A549 (cell line): ENCODE data around the gene C11orf86.

Experiments
- POLR2A ChIP-seq: IDR thresholded peaks from 2 replicates; pipeline ENCODE4 v1.6.1; 2012; ENCODE audit warnings: mild to moderate bottlenecking, low read length
- TF ChIP-seq, protein P1 (sequence below): fragments of >200 bp; sonication (Bioruptor Twin); formaldehyde crosslinking; IDR thresholded peaks from 3 replicates; pipeline ENCODE4 v1.5.1; 2016

- TF ChIP-seq, protein P1, sequence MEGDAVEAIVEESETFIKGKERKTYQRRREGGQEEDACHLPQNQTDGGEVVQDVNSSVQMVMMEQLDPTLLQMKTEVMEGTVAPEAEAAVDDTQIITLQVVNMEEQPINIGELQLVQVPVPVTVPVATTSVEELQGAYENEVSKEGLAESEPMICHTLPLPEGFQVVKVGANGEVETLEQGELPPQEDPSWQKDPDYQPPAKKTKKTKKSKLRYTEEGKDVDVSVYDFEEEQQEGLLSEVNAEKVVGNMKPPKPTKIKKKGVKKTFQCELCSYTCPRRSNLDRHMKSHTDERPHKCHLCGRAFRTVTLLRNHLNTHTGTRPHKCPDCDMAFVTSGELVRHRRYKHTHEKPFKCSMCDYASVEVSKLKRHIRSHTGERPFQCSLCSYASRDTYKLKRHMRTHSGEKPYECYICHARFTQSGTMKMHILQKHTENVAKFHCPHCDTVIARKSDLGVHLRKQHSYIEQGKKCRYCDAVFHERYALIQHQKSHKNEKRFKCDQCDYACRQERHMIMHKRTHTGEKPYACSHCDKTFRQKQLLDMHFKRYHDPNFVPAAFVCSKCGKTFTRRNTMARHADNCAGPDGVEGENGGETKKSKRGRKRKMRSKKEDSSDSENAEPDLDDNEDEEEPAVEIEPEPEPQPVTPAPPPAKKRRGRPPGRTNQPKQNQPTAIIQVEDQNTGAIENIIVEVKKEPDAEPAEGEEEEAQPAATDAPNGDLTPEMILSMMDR = no peak
- no peak for TF ChIP-seq POLR2A
These were observed 3.6 kb downstream of the C11orf86 start for GRCh38 chr11:66978717-66979116.
